Panc1 (cell line): ENCODE measurements around the gene LRBA. TPM values are rescaled to one million over a fixed set of nuclear protein-coding genes. Genes with fewer than 3 reads are reported as not detected.
A peak's percentile ranks its signal among the peaks of the same experiment; 100 is the strongest.

Source experiments
- ATAC-seq: fragments of 200-7000 bp; cut with Tn5 transposase; 2 replicates; pipeline ENCODE4 v1.9.1; 2020; ENCODE audit warnings: mild to moderate bottlenecking, moderate library complexity
- BruUV-seq: library from RNA; stranded (reverse); fragments of 400-500 nt; replicated peaks from 2 replicates; lab custom pipeline; 2021; lab: Mats Ljungman, UMichigan
- CTCF ChIA-PET: fragments of 300-600 bp; sonication (Branson Sonifier 250); formaldehyde crosslinking; loops from one replicate; lab custom pipeline; 2022; ENCODE audit warnings: antibody characterized with exemption; lab: Charles Lee
- POLR2A ChIA-PET: fragments of 300-600 bp; sonication (Branson Sonifier 250); formaldehyde crosslinking; loops from one replicate; lab custom pipeline; 2022; ENCODE audit warnings: antibody characterized with exemption; lab: Charles Lee
- DNase-seq: peaks from one replicate; pipeline ENCODE4 v3.0.0-alpha.2; 2010; ENCODE audit warnings: low read depth, low spot score
- H3K27ac ChIP-seq: 2 replicates; pipeline ENCODE4 v1.5.1; 2011; ENCODE audit warnings: mild to moderate bottlenecking, low read length, inconsistent platforms
- H3K27me3 ChIP-seq: fragments of 200-500 bp; sonication (Bioruptor generic); 2 replicates; pipeline ENCODE4 v1.6.0; 2014; ENCODE audit warnings: low read length, inconsistent platforms; ENCODE audit not compliant: control insufficient read depth, insufficient read depth
- H3K36me3 ChIP-seq: fragments of 200-500 bp; sonication (Bioruptor generic); 2 replicates; pipeline ENCODE4 v1.5.1; 2014; ENCODE audit warnings: inconsistent platforms, mild to moderate bottlenecking, low read length, moderate library complexity; ENCODE audit not compliant: control insufficient read depth, insufficient read depth
- H3K4me1 ChIP-seq: 2 replicates; pipeline ENCODE4 v1.5.1; 2011; ENCODE audit warnings: inconsistent platforms, mild to moderate bottlenecking, low read length, moderate library complexity; ENCODE audit not compliant: control insufficient read depth, insufficient read depth
- H3K4me3 ChIP-seq, 2 experiments: 2 replicates each; pipeline ENCODE4 v1.5.1; 2011 to 2012; ENCODE audit warnings: low read depth in 2 of 2, low read length in 2 of 2, mild to moderate bottlenecking in 2 of 2, inconsistent platforms in 1 of 2, moderate library complexity in 1 of 2
- H3K9me3 ChIP-seq: fragments of 200-500 bp; sonication (Bioruptor generic); 2 replicates; pipeline ENCODE4 v1.5.1; 2014; ENCODE audit warnings: low read depth, mild to moderate bottlenecking, inconsistent platforms, low read length, moderate library complexity; ENCODE audit not compliant: control insufficient read depth, insufficient read depth
- CTCF ChIP-seq: fragments of 450-650 bp; IDR thresholded peaks from 2 replicates; pipeline ENCODE4 v1.5.1; 2017; ENCODE audit warnings: mild to moderate bottlenecking
- POLR2AphosphoS5 ChIP-seq: IDR thresholded peaks from 2 replicates; pipeline ENCODE4 v1.6.1; 2012; ENCODE audit warnings: mild to moderate bottlenecking, low read depth, low read length, moderate library complexity
- REST ChIP-seq, 2 experiments: IDR thresholded peaks; 2 replicates each; pipeline ENCODE4 v1.6.1; 2011 to 2012; ENCODE audit warnings: low read depth in 2 of 2, control low read depth in 1 of 2, low read length in 1 of 2, mild to moderate bottlenecking in 1 of 2, moderate library complexity in 1 of 2; ENCODE audit not compliant: insufficient read depth in 1 of 2
- SIN3A ChIP-seq: IDR thresholded peaks from 2 replicates; pipeline ENCODE4 v1.6.1; 2012; ENCODE audit warnings: low read depth, mild to moderate bottlenecking, low read length, moderate library complexity, borderline replicate concordance; ENCODE audit not compliant: insufficient read depth
- TCF7L2 ChIP-seq: IDR thresholded peaks from 2 replicates; pipeline ENCODE4 v1.6.1; 2011; ENCODE audit warnings: mild to moderate bottlenecking, low read depth, low read length, inconsistent platforms
- in situ Hi-C: cut with HindIII; loops from 2 replicates; pipeline ENCODE4 v1.10.0; 2016; ENCODE audit warnings: low sequenced_read_pairs, low pct_unique_long_range_greater_than_20kb
- intact Hi-C: fragments of 100-400 bp; cut with micrococcal nuclease; formaldehyde crosslinking; loops from one replicate; pipeline ENCODE4 v1.10.0; 2022; ENCODE audit not compliant: unreplicated experiment
- total RNA-seq: library from RNA; stranded (reverse); gene quantifications from one replicate; pipeline ENCODE4 v1.2.1, GENCODE V29; 2021; ENCODE audit not compliant: unreplicated experiment

LRBA gene
- total RNA-seq, 1 experiment from 2014 or later = 26.4 TPM

GRCh38 chr4:151045907-151046306 lies 30.8 kb upstream of the LRBA start:
- ChIA-PET CTCF (no interaction called here), POLR2A (no interaction called here)
- H3K9me3 ChIP-seq = no peaks in the 10 kb centered on the region
- no peak for DNase-seq
- H3K36me3 ChIP-seq = no peaks in the 10 kb centered on the region
- no peaks in the 10 kb centered on the region for H3K4me1 ChIP-seq
- in situ Hi-C loops = no loop called here
- peak; percentile 62; the same call in 1 of the 2 replicates for ATAC-seq
- no peak overlapping the region for H3K4me3 ChIP-seq
- TF ChIP-seq REST (IDR thresholded peaks at IDR 0.05; ENCODE audit: insufficient read depth in 1 of 2, low read depth in 2 of 2, low read length in 1 of 2) (no peak), POLR2AphosphoS5 (no peak), SIN3A (no peak), CTCF (no peak), TCF7L2 (no peak)
- intact Hi-C loops = no loop called here
- no peak overlapping the region for H3K27ac ChIP-seq
- no peaks in the 10 kb centered on the region for H3K27me3 ChIP-seq
- no TSS peak for BruUV-seq

- POLR2A ChIA-PET = no interaction called here
- ATAC-seq (no peak), DNase-seq (no peak)
- in situ Hi-C loops = no loop called here
- H3K9me3 ChIP-seq = no peaks in the 10 kb centered on the region
- no peak overlapping the region for H3K4me3 ChIP-seq
- no peaks in the 10 kb centered on the region for H3K36me3 ChIP-seq
- CTCF ChIA-PET = no interaction called here
- intact Hi-C loops = no loop called here
- no peaks in the 10 kb centered on the region for H3K4me1 ChIP-seq
- no peaks in the 10 kb centered on the region for H3K27me3 ChIP-seq
- TF ChIP-seq TCF7L2 = no peak
- no peak for TF ChIP-seq REST (IDR thresholded peaks at IDR 0.05; ENCODE audit: insufficient read depth in 1 of 2, low read depth in 2 of 2, low read length in 1 of 2)
- TF ChIP-seq CTCF = no peak
- no peak for TF ChIP-seq SIN3A
- no peak for TF ChIP-seq POLR2AphosphoS5
- no peak overlapping the region for H3K27ac ChIP-seq
- no TSS peak for BruUV-seq
These were observed 28.9 kb upstream of the LRBA start for GRCh38 chr4:151043803-151044515.
